RWPE1 (cell line): ENCODE measurements around the gene SLC39A11.
"Not testable (repeated sequence)": the region's sequence is repeated elsewhere in the genome, so short reads cannot be mapped to it uniquely, and the experiment has no call there.

Source experiments
- CTCF ChIA-PET: fragments of 350-600 bp; sonication (Branson Sonifier 250); formaldehyde crosslinking; extraction: SDS; loops from one replicate; lab custom pipeline; 2021; lab: Yijun Ruan, JAX
- POLR2A ChIA-PET: fragments of 400-600 bp; formaldehyde crosslinking; extraction: SDS; loops from one replicate; lab custom pipeline; 2020; ENCODE audit warnings: antibody characterized with exemption; ENCODE audit not compliant: low non-redundant PET; lab: Yijun Ruan, JAX
- DNase-seq: peaks from one replicate; pipeline ENCODE4 v3.0.0; 2012; ENCODE audit warnings: low spot score
- H3K27ac ChIP-seq: fragments of 450-650 bp; 2 replicates; pipeline ENCODE4 v1.5.1; 2017
- CTCF ChIP-seq: fragments of 450-650 bp; conservative IDR thresholded peaks from 2 replicates; pipeline ENCODE4 v1.5.1; 2017; ENCODE audit warnings: low read depth, mild to moderate bottlenecking

The SLC39A11 gene

DNA sequence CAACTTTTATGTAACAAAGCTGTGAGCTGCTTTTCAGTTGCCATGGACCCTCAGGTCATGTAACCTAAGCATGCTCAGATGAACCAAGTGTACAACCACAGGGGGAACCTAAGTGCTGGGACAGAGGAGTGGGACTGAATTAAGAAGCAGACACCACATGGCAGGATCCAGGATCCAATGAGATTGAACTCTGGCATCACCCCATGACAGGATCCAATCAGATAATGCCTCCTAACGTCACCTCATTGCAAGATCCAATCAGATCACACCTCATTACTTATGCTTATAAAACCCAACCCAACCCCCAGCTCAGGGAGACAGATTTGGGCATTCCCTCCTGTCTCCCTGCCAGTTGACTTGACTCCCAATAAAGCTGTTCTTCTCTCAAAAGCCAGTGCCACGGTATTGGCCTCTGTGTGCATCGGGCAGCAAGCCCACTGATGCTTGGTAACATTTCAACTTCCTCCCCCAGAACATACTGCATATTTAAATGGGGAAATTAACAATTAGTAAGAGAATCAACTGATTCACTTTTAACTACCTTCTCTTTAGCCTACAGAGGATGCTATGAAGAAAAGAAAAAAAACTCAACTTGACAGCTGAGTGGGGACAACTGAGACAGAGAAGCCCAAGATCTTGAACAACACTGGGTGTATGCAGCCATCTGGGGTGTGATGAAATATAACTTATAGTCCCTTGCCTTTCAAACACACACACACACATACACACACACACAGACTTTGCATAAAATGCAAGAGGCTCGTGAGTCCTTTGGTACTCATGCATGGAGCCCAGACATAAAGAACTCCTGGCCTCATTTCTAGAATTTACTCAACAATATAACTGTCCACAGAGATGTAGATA is 148.4 kb downstream of the SLC39A11 start:
- no peak for TF ChIP-seq CTCF
- ChIA-PET POLR2A (no interaction called here), CTCF (no interaction called here)
- DNase-seq, result no peak
- H3K27ac ChIP-seq, result no peak overlapping the region

- ChIA-PET CTCF (no interaction called here), POLR2A (no interaction called here)
- DNase-seq, result no peak
Observed at GRCh38 chr17:72942579-72942978, 149.9 kb downstream of the SLC39A11 start.

GRCh38 chr17:72940496-72940895 is 152.0 kb downstream of the SLC39A11 start:
- CTCF ChIA-PET, result interaction anchor here (0.6 kb wide), 1 partner anchor 8 kb away, joined by 3 read pairs; no protein-coding TSS in a partner anchor
- H3K27ac ChIP-seq, result no peak overlapping the region
- no peak for DNase-seq
- no peak for TF ChIP-seq CTCF
- POLR2A ChIA-PET, result no interaction called here

More at GRCh38 chr17:72942579-72942978, 149.9 kb downstream of the SLC39A11 start:
- TF ChIP-seq CTCF, result no peak
- no peak overlapping the region for H3K27ac ChIP-seq

- CTCF ChIA-PET, result no interaction called here
Observed at GRCh38 chr17:72938482-72938881, 154.0 kb downstream of the SLC39A11 start.

GRCh38 chr17:72937707-72938106 is 154.8 kb downstream of the SLC39A11 start:
- no peak for TF ChIP-seq CTCF
- POLR2A ChIA-PET, result no interaction called here
- no peak overlapping the region for H3K27ac ChIP-seq
- CTCF ChIA-PET, result no interaction called here
- DNase-seq, result no peak

More at GRCh38 chr17:72938482-72938881, 154.0 kb downstream of the SLC39A11 start:
- TF ChIP-seq CTCF, result no peak
- DNase-seq, result no peak
- POLR2A ChIA-PET, result no interaction called here
- no peak overlapping the region for H3K27ac ChIP-seq

DNA sequence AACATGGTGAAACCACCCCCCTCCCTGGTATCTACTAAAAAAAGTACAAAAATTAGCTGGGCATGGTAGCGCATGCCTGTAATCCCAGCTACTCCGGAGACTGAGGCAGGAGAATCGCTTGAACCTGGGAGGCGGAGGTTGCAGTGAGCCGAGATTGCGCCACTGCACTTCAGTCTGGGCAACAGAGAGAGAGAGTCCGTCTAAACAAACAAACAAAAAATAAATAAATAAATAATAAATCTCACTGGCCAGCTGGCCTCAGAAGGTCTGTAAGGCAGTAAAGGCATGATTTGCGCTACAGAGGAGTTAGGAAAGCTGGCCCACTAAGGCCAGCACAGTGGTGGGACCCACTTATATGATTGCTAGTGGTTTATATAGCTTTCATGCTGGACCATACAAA is 155.2 kb downstream of the SLC39A11 start:
- DNase-seq, POLR2A ChIA-PET, CTCF ChIA-PET, H3K27ac ChIP-seq: not testable (repeated sequence)

DNA sequence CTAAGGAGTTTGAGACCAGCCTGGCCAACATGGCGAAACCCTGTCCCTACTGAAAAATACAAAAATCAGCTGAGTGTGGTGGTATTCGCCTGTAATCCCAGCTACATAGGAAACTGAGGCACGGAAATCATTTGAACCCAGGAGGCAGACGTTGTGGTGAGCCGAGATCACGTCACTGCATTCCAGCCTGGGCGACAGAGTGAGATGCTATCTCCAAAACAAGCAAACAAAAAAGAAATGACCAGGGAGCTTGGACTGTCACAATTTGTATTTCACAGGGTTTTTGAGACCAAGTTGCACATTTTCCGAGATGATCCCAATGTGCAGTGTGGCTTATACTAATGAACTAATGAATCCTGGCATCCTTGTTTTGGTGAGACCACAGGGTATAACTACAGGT is 156.5 kb downstream of the SLC39A11 start:
- CTCF ChIA-PET, result no interaction called here
- H3K27ac ChIP-seq, result no peak overlapping the region
- POLR2A ChIA-PET, result no interaction called here
- no peak for TF ChIP-seq CTCF
- DNase-seq, result no peak
